GM12873 (cell line): ENCODE measurements around the gene CCSER2.

Source experiments
- TF ChIP-seq, protein P1 (sequence below): IDR thresholded peaks from 2 replicates; pipeline ENCODE4 v1.5.1; 2012; ENCODE audit warnings: low read depth, mild to moderate bottlenecking, moderate library complexity, low read length, control low read depth; ENCODE audit not compliant: insufficient read depth; ENCODE audit errors: missing control alignments

CCSER2 gene

GRCh38 chr10:84563868-84564267 lies 235.5 kb downstream of the CCSER2 start:
- TF ChIP-seq, protein P1, sequence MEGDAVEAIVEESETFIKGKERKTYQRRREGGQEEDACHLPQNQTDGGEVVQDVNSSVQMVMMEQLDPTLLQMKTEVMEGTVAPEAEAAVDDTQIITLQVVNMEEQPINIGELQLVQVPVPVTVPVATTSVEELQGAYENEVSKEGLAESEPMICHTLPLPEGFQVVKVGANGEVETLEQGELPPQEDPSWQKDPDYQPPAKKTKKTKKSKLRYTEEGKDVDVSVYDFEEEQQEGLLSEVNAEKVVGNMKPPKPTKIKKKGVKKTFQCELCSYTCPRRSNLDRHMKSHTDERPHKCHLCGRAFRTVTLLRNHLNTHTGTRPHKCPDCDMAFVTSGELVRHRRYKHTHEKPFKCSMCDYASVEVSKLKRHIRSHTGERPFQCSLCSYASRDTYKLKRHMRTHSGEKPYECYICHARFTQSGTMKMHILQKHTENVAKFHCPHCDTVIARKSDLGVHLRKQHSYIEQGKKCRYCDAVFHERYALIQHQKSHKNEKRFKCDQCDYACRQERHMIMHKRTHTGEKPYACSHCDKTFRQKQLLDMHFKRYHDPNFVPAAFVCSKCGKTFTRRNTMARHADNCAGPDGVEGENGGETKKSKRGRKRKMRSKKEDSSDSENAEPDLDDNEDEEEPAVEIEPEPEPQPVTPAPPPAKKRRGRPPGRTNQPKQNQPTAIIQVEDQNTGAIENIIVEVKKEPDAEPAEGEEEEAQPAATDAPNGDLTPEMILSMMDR: no peak

- TF ChIP-seq, protein P1: no peak
Observed at GRCh38 chr10:84565881-84566582, 237.6 kb downstream of the CCSER2 start.

- TF ChIP-seq, protein P1: no peak
Observed at GRCh38 chr10:84567133-84567532, 238.7 kb downstream of the CCSER2 start.
